ENCODE results near the gene LYRM7. TPM values are rescaled to one million over a fixed set of nuclear protein-coding genes. Genes with fewer than 3 reads are reported as not detected.

The LYRM7 gene
- total RNA-seq, 1 experiment from 2014 or later, result 4.5 TPM

GRCh38 chr5:131220566-131220965 lies 49.8 kb downstream of the LYRM7 start:
- DNase-seq, result no peak
- no peak overlapping the region for H3K4me3 ChIP-seq (ENCODE audit: insufficient read depth, low read depth, low read length)
- no peaks in the 10 kb centered on the region for H3K36me3 ChIP-seq (replicated peaks; ENCODE audit: control insufficient read depth, insufficient read depth, low read length)
- no peaks in the 10 kb centered on the region for H3K27me3 ChIP-seq (ENCODE audit: control insufficient read depth, insufficient read depth, low read length)

DNA sequence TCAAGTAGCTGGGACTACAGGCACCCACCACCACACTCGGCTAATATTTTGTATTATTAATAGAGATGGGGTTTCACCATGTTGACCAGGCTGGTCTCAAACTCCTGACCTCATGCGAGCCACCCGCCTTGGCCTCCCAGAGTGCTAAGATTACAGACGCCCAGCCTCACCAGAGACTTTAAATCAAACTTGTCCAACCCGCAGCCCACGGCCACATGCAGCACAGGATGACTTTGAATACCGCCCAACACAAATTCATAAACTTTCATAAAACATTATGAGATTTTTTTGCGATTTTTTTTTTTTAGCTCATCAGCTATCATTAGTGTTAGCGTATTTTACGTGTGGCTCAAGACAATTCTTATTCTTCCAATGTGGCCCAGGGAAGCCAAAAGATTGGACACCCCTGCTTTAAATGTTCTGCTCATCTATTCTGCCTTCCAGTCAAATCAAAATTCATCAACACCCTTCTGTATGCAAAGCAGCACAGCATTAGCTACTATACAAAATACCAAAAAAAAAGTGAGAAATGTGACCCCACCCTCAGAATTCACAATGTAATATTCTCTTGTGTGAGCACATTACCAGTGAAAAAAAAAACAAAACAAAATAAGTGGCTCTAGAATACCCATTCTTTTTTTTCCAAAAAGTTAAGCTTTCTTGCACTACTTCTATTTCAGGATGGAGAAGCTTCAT lies 50.4 kb downstream of the LYRM7 start:
- H3K27me3 ChIP-seq (ENCODE audit: control insufficient read depth, insufficient read depth, low read length), result no peaks in the 10 kb centered on the region
- DNase-seq, result no peak
- H3K4me3 ChIP-seq (ENCODE audit: insufficient read depth, low read depth, low read length), result no peak overlapping the region
- no peaks in the 10 kb centered on the region for H3K36me3 ChIP-seq (replicated peaks; ENCODE audit: control insufficient read depth, insufficient read depth, low read length)

DNA sequence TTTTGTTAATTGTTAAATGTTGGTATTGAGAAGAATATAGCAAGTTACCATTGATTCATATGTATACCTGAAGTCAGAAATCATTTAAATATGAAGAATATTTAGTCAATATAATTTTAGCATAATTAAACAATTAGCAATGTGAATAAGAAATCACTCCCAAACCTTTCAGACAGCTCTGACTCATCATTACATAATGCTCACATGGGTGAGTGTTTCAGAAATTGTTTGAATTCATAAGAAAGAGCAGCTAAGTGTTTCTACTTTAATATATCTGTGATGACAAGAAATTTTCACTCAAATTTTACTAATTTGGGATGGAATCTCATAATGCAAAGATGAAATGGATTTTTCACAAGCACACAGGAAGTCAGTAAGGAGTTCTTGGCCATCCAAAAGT lies 51.1 kb downstream of the LYRM7 start:
- Histone ChIP-seq H3K27me3 (ENCODE audit: control insufficient read depth, insufficient read depth, low read length) (no peaks in the 10 kb centered on the region), H3K36me3 (replicated peaks; ENCODE audit: control insufficient read depth, insufficient read depth, low read length) (no peaks in the 10 kb centered on the region), H3K4me3 (ENCODE audit: insufficient read depth, low read depth, low read length) (no peak overlapping the region)
- DNase-seq, result no peak

GRCh38 chr5:131222731-131223130 lies 52.0 kb downstream of the LYRM7 start:
- no peak overlapping the region for H3K4me3 ChIP-seq (ENCODE audit: insufficient read depth, low read depth, low read length)
- no peaks in the 10 kb centered on the region for H3K36me3 ChIP-seq (replicated peaks; ENCODE audit: control insufficient read depth, insufficient read depth, low read length)
- DNase-seq, result no peak
- no peaks in the 10 kb centered on the region for H3K27me3 ChIP-seq (ENCODE audit: control insufficient read depth, insufficient read depth, low read length)

- H3K36me3 ChIP-seq (replicated peaks; ENCODE audit: control insufficient read depth, insufficient read depth, low read length), result no peaks in the 10 kb centered on the region
- no peak for DNase-seq
- H3K4me3 ChIP-seq (ENCODE audit: insufficient read depth, low read depth, low read length), result no peak overlapping the region
- no peaks in the 10 kb centered on the region for H3K27me3 ChIP-seq (ENCODE audit: control insufficient read depth, insufficient read depth, low read length)
Observed at GRCh38 chr5:131223751-131224386, 53.1 kb downstream of the LYRM7 start.

- no peak overlapping the region for H3K4me3 ChIP-seq (ENCODE audit: insufficient read depth, low read depth, low read length)
- no peaks in the 10 kb centered on the region for H3K27me3 ChIP-seq (ENCODE audit: control insufficient read depth, insufficient read depth, low read length)
Observed at GRCh38 chr5:131224387-131225201, 53.9 kb downstream of the LYRM7 start.

DNA sequence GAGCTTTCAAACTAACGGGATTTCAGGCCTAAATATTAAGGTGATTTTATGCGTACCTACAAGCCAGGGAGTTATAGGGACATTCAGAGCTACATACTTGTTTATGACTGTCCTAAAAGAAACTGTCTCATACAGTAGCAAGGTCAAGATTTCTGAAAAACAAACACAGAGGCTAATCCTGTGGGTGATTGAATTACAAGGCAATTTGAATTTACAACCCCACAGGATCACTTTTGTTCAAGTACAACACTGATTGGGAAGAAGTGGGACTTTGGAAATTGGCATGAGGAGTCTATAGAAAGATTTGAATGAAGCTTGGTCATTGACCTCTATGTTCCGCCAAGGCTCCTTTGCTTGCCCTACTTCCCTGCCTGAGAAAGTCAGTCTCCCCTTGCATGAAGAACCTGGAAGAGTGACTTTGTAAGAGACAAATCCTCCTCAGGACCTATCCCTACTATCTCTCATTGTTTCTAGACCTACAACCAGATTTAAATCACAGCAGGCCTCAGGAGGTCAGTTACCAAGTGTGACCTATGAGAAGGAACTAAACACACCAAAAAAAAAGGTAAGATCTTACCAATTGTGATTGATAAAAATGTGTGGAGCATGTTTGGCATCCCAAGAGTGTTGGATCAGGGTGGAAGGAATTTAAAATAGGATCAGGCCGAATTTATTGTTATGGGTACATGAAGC lies 54.7 kb downstream of the LYRM7 start:
- H3K27me3 ChIP-seq (ENCODE audit: control insufficient read depth, insufficient read depth, low read length), result no peaks in the 10 kb centered on the region
- no peak overlapping the region for H3K4me3 ChIP-seq (ENCODE audit: insufficient read depth, low read depth, low read length)
- no peaks in the 10 kb centered on the region for H3K36me3 ChIP-seq (replicated peaks; ENCODE audit: control insufficient read depth, insufficient read depth, low read length)
- DNase-seq, result no peak

More at GRCh38 chr5:131224387-131225201, 53.9 kb downstream of the LYRM7 start:
- H3K36me3 ChIP-seq (replicated peaks; ENCODE audit: control insufficient read depth, insufficient read depth, low read length), result no peaks in the 10 kb centered on the region
- no peak for DNase-seq

- no peak for DNase-seq
- H3K27me3 ChIP-seq (ENCODE audit: control insufficient read depth, insufficient read depth, low read length), result no peaks in the 10 kb centered on the region
- no peak overlapping the region for H3K4me3 ChIP-seq (ENCODE audit: insufficient read depth, low read depth, low read length)
- H3K36me3 ChIP-seq (replicated peaks; ENCODE audit: control insufficient read depth, insufficient read depth, low read length), result no peaks in the 10 kb centered on the region
Observed at GRCh38 chr5:131226899-131227298, 56.2 kb downstream of the LYRM7 start.

DNA sequence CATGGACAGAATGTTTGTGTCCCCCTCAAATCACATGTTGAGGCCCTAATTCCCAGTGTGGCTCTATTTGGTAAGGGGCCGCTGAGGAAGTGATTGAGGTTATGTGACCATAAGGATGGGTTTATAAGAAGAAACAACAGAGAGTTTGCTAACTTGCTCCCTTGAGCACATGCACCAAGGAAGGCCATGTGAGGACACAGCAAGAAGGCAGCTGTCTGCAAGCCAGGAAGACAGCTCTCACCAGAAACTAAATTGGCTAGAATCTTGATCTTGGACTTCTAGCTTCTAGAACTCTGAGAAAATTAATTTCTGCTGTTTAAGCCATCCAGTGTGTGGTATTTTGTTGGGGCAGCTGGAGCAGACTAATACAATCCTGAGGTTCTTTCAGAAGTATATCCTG lies 57.9 kb downstream of the LYRM7 start:
- Histone ChIP-seq H3K36me3 (replicated peaks; ENCODE audit: control insufficient read depth, insufficient read depth, low read length) (no peaks in the 10 kb centered on the region), H3K4me3 (ENCODE audit: insufficient read depth, low read depth, low read length) (no peak overlapping the region), H3K27me3 (ENCODE audit: control insufficient read depth, insufficient read depth, low read length) (no peaks in the 10 kb centered on the region)
- no peak for DNase-seq

GRCh38 chr5:131229623-131230022 lies 58.9 kb downstream of the LYRM7 start:
- Histone ChIP-seq H3K4me3 (ENCODE audit: insufficient read depth, low read depth, low read length) (no peak overlapping the region), H3K36me3 (replicated peaks; ENCODE audit: control insufficient read depth, insufficient read depth, low read length) (no peaks in the 10 kb centered on the region), H3K27me3 (ENCODE audit: control insufficient read depth, insufficient read depth, low read length) (no peaks in the 10 kb centered on the region)
- no peak for DNase-seq

DNA sequence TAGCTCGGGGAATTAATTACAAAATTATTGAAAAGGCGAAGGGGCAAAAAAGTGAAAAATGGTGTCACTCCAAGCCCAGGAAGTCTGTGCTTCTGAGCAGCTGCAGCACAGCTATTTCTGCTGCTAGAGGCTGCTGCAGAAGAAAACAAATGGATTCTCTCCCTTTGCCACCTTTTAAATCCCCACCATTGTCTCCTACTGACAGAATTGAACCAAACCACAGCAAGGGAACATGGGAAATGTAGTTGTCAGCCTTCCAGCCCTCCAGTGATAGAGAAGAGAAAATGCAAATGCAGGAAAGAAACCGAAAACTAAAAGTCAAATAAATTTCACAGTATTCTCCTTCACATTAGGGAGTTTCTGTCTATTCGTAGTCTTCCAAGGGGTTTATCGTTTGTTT lies 59.7 kb downstream of the LYRM7 start:
- peak; percentile 38 for DNase-seq
- Histone ChIP-seq H3K27me3 (ENCODE audit: control insufficient read depth, insufficient read depth, low read length) (no peaks in the 10 kb centered on the region), H3K36me3 (replicated peaks; ENCODE audit: control insufficient read depth, insufficient read depth, low read length) (no peaks in the 10 kb centered on the region), H3K4me3 (ENCODE audit: insufficient read depth, low read depth, low read length) (no peak overlapping the region)

GRCh38 chr5:131239686-131240085 lies 68.9 kb downstream of the LYRM7 start:
- Histone ChIP-seq H3K27me3 (ENCODE audit: control insufficient read depth, insufficient read depth, low read length) (no peaks in the 10 kb centered on the region), H3K4me3 (ENCODE audit: insufficient read depth, low read depth, low read length) (no peak overlapping the region), H3K36me3 (replicated peaks; ENCODE audit: control insufficient read depth, insufficient read depth, low read length) (no peaks in the 10 kb centered on the region)
- DNase-seq, result no peak

GRCh38 chr5:131242728-131243255 lies 72.0 kb downstream of the LYRM7 start:
- Histone ChIP-seq H3K27me3 (ENCODE audit: control insufficient read depth, insufficient read depth, low read length) (no peaks in the 10 kb centered on the region), H3K4me3 (ENCODE audit: insufficient read depth, low read depth, low read length) (no peak overlapping the region), H3K36me3 (replicated peaks; ENCODE audit: control insufficient read depth, insufficient read depth, low read length) (no peaks in the 10 kb centered on the region)
- no peak for DNase-seq

DNA sequence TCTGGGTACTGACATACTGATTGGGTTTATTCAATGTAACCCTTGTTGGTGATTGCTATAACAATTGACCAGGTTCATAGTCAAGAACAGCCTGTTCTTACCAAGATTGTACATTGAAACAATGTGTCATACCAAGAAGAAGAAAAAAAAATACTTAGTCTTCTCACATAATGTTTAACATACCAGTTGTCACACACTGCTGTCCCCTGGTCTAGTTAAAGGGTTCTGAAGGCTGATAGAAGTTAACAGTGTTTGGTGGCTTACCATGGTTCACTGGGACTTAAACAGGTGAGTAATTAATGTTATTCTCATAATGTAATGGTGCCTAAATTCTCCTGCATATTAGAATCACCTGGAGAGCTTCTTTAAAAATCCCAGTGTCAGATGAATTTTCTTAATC lies 74.6 kb downstream of the LYRM7 start:
- no peaks in the 10 kb centered on the region for H3K36me3 ChIP-seq (replicated peaks; ENCODE audit: control insufficient read depth, insufficient read depth, low read length)
- H3K4me3 ChIP-seq (ENCODE audit: insufficient read depth, low read depth, low read length), result no peak overlapping the region
- no peak for DNase-seq
- H3K27me3 ChIP-seq (ENCODE audit: control insufficient read depth, insufficient read depth, low read length), result no peaks in the 10 kb centered on the region

All from H7 (cell line).